GM13977 (cell line): Measurements from ENCODE around the gene ABCC8.

ENCODE experiments used
- DNase-seq: peaks from one replicate; pipeline ENCODE4 v3.0.0; 2012; ENCODE audit warnings: low spot score
- in situ Hi-C: fragments of 300-500 bp; cut with MboI; formaldehyde crosslinking; loops from one replicate; pipeline ENCODE4 v1.12.0; 2022; ENCODE audit warnings: low sequenced_read_pairs, low pct_unique_long_range_greater_than_20kb, mixed read lengths, inconsistent platforms; ENCODE audit not compliant: unreplicated experiment
- TF ChIP-seq, protein P1 (sequence below): IDR thresholded peaks from 2 replicates; pipeline ENCODE4 v1.5.1; 2012; ENCODE audit warnings: mild to moderate bottlenecking, control low read depth; ENCODE audit not compliant: insufficient read depth; ENCODE audit errors: extremely low read depth, missing control alignments

ABCC8 gene

DNA sequence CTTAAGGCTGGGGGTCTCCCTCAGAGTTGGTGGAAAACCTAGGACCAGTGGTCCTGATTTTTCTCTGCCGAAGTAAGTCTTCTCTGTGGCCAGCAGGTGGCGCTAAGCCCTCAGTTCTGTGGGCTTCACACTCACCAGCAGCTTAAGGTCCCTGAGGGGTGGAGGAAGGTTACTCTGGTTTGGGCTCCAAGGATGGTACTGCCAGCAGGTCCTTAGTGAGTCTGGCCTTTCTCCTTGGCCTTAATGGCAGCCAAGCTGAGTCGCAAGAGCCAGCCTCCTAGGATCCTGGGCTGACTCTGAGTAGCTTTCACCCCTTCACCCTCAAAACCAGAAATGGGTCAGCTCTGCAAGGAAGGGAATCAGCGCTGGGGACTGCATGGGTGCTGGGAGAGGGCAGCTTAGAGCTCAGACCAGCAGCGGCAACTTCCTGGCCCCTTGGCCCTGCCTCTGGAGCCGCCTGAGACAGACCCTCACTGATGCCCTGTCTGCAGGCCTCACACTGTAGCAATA is 92.6 kb downstream of the ABCC8 start:
- TF ChIP-seq, protein P1, sequence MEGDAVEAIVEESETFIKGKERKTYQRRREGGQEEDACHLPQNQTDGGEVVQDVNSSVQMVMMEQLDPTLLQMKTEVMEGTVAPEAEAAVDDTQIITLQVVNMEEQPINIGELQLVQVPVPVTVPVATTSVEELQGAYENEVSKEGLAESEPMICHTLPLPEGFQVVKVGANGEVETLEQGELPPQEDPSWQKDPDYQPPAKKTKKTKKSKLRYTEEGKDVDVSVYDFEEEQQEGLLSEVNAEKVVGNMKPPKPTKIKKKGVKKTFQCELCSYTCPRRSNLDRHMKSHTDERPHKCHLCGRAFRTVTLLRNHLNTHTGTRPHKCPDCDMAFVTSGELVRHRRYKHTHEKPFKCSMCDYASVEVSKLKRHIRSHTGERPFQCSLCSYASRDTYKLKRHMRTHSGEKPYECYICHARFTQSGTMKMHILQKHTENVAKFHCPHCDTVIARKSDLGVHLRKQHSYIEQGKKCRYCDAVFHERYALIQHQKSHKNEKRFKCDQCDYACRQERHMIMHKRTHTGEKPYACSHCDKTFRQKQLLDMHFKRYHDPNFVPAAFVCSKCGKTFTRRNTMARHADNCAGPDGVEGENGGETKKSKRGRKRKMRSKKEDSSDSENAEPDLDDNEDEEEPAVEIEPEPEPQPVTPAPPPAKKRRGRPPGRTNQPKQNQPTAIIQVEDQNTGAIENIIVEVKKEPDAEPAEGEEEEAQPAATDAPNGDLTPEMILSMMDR = peak; percentile 87
- in situ Hi-C loops = loop anchor here (10.0 kb wide), 1 partner anchor 121 kb away; no protein-coding TSS in a partner anchor
- DNase-seq = peak; percentile 61

DNA sequence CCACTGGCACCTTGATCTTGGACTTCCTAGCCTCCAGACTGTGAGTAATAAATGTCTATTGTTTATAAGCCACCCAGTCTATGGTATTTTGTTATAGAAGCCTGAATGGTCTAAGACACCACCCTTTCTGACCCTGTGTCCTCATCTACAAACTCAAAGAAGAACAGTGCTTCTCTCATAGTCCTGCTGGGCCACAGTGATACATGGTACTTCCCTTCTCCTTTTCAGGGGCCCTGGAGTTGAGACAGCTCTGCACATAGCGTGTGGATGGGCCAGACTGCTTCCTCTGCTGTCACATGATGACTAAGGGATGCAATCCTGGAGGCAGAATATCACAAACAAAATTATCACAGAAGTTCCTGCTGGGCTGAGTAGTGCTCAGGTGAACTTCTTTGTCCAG is 93.2 kb downstream of the ABCC8 start:
- no peak for DNase-seq
- in situ Hi-C loops = loop anchor here (10.0 kb wide), 1 partner anchor 121 kb away; no protein-coding TSS in a partner anchor
- TF ChIP-seq, protein P1 = no peak

DNA sequence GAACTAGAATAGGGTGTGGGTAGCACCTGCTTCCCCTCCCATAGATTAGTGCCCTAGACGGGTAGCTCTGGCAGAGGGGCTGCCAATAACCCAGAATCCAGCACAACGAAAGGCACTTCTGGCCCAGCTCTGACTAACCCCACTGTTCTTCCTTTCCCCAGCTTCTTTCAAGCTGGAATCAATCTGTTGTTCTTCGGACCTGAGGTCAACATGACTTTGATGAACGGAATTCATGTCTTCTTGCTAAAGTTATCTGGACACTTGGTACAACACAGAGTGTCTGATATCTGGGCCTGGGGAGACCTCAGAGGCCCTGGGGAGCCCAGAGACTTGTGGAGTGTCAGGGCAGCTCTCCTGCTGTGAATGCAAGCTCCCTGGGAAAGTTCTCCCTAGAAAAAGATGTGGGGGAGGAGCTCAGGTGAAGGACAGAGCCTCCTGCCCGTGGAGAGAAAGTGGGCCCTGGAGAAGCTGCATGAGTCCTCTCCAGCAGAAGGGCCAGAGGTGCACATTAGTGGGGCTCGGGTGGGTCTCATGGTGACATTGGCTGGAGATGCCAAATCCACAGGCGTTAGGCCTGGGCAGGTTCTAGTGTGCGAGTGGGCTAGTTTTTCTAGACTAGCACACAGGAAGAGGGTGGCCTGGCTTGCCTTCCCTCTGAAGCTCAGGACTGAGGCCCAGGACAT is 94.5 kb downstream of the ABCC8 start:
- DNase-seq = no peak
- in situ Hi-C loops = loop anchor here (10.0 kb wide), 1 partner anchor 123 kb away; no protein-coding TSS in a partner anchor
- TF ChIP-seq, protein P1 = no peak

DNA sequence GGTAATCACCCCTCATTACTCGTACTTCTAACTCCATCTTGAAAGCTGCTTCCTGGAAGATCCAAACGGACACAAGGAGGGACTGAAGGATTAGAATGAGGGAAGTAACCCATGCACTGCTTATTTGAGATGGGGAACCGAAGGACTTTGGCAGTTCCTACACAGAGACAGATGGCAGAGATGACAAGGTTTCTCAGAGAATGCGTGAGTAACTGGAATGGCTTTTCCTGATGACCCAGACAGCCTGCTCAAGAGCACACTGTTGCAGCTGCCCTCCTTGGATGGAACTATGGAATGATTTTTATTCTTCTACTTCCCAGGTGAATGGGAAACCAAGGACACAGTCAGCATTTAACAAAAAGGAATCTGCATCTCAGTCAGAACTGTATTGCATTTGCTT is 95.5 kb downstream of the ABCC8 start:
- TF ChIP-seq, protein P1 = no peak
- in situ Hi-C loops = loop anchor here (10.0 kb wide), 1 partner anchor 124 kb away; no protein-coding TSS in a partner anchor
- DNase-seq = no peak

DNA sequence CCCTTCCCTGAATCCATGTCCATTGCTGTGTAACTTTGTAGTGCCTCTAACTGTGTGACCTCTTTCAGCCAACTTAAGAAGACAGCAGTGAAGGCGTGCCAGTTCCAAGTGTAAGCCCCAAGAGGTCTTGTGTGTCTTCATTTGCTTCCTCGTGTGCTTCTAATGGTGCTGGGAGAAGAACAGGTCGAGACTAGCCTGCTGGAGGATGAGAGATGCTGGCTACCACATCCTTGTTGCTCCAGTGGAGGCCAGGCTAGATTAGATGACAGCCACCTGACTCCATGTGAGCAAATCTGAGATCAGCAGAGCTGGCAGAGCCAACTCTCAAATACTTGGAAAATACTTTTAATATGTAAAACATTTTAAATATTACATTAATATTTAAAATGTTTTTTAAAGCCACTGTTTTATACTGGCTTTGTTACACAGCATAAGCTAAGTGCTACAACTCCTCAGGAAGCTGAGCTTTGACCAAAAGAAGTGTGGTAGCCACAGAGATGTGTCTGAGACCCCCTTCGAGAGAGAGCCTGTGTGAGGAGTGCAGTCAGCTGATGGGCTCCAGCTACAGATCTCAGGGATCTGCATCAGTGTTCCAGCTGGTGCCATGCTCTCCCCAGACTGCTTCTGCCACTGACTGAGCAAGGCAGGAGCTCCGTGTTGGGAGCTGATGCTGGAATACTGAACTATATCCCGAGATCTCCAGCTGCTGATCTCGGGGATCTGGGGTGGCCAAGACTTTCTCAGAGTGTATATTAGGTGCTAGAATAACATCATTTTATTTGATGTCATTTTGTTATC is 97.1 kb downstream of the ABCC8 start:
- in situ Hi-C loops = loop anchor here (10.0 kb wide), 1 partner anchor 125 kb away; no protein-coding TSS in a partner anchor
- TF ChIP-seq, protein P1 = no peak
- no peak for DNase-seq

DNA sequence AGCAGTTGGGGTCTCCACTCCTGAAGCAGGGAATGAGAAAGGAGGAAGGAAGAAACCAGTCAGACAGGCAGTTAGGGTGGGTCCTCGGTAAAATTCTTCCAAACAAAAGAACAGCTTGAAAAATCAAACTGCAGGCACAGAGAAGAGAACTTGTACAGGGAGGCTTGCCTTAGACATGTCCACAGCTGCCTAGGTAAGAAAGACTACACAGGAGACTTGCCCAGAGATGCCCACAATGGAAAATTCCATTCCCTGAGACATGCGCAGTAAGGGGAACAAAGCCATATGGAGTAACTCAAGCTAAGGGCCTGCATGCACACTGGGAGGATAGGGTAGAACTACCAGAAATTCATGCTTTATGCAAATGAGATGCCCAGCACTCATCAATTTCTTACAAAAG is 98.0 kb downstream of the ABCC8 start:
- TF ChIP-seq, protein P1 = no peak
- DNase-seq = no peak
- in situ Hi-C loops = no loop called here
